ENCODE measurements around the gene SLC44A5. TPM values are rescaled to one million over a fixed set of nuclear protein-coding genes. Genes with fewer than 3 reads are reported as not detected.

Gene SLC44A5
- polyA plus RNA-seq, 3 donors, result not detected

DNA sequence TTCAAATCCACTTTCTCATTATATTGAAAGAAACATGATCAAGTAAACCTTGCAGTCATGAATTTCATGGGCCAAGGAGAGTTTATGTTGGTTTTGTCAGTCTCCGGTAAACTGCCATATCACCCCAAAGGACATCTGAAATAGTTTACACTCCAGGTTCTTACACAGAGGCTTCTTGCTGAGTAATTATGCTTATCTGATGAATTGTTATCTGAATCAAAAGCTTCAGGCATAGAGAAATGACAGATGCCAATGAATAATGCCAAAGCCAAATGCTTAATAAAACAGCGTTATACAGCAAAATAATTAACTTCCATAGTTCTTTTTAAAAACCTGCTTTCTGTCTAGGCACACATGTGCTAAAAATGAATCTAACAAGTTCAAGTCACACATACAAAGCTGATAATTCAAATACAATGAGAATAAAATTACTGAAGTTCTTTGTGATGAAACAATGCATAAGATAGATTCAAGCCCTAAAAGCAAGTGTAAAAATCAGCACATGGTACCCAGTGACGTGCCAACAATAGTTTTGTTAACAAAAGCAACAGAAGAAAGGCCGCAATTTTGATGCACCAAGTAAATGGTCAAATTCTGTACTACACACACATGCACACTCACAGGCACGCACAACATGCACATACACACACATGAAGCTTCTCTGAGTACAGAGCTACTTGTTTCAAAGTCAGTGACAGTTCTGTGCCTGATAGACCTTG lies 109.2 kb downstream of the SLC44A5 start:
- H3K4me2 ChIP-seq (replicated peaks; ENCODE audit: extremely low read depth, low read length, poor library complexity, severe bottlenecking), result no peak overlapping the region
- no peaks in the 10 kb centered on the region for H3K27me3 ChIP-seq (ENCODE audit: control insufficient read depth in 2 of 2, insufficient read depth in 2 of 2, low read length in 2 of 2)
- Mint-ChIP-seq H3K9me3 (peaks cover 1 to 7% (median 2%) of the 10 kb centered on the region in 7 donors), H3K4me1 (no peaks in the 10 kb centered on the region), H3K27me3 (ENCODE audit: low read depth in 3 of 3) (no peaks in the 10 kb centered on the region), H3K4me3 (no peak overlapping the region), H3K36me3 (no peaks in the 10 kb centered on the region), H3K27ac (no peak overlapping the region)
- H3K36me3 ChIP-seq (replicated peaks in 1 of 2; ENCODE audit: control insufficient read depth in 1 of 2, insufficient read depth in 2 of 2, low read length in 2 of 2), result no peaks in the 10 kb centered on the region
- no peak overlapping the region for H3K9ac ChIP-seq (ENCODE audit: insufficient read depth, low read length, poor library complexity, severe bottlenecking)
- intact Hi-C loops (cut with micrococcal nuclease), result no loop called here
- H3K4me1 ChIP-seq (ENCODE audit: control insufficient read depth in 1 of 2, insufficient read depth in 2 of 2, low read length in 2 of 2), result no peaks in the 10 kb centered on the region
- no peak overlapping the region for H3K4me3 ChIP-seq (replicated peaks in 1 of 3; ENCODE audit: low read depth in 2 of 3, low read length in 3 of 3)
- no peaks in the 10 kb centered on the region for H3K79me2 ChIP-seq (ENCODE audit: insufficient read depth, low read length)
- H3K9me3 ChIP-seq (replicated peaks in 1 of 2; ENCODE audit: control insufficient read depth in 1 of 2, insufficient read depth in 1 of 2, low read length in 2 of 2), result no peaks in the 10 kb centered on the region
- no peaks in the 10 kb centered on the region for H4K20me1 ChIP-seq (ENCODE audit: insufficient read depth, low read length)
- H3K27ac ChIP-seq (ENCODE audit: low read depth in 1 of 2, low read length in 2 of 2), result no peak overlapping the region
- TF ChIP-seq, protein P1, sequence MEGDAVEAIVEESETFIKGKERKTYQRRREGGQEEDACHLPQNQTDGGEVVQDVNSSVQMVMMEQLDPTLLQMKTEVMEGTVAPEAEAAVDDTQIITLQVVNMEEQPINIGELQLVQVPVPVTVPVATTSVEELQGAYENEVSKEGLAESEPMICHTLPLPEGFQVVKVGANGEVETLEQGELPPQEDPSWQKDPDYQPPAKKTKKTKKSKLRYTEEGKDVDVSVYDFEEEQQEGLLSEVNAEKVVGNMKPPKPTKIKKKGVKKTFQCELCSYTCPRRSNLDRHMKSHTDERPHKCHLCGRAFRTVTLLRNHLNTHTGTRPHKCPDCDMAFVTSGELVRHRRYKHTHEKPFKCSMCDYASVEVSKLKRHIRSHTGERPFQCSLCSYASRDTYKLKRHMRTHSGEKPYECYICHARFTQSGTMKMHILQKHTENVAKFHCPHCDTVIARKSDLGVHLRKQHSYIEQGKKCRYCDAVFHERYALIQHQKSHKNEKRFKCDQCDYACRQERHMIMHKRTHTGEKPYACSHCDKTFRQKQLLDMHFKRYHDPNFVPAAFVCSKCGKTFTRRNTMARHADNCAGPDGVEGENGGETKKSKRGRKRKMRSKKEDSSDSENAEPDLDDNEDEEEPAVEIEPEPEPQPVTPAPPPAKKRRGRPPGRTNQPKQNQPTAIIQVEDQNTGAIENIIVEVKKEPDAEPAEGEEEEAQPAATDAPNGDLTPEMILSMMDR (IDR thresholded peaks at IDR 0.05), result no peak
- no peak for DNase-seq
- H2AFZ ChIP-seq (ENCODE audit: insufficient read depth, low read depth, low read length, poor library complexity, severe bottlenecking), result no peak overlapping the region
- 90% methylated on average over 2 of the region's 5 CpGs for WGBS (ENCODE audit: insufficient coverage)

DNA sequence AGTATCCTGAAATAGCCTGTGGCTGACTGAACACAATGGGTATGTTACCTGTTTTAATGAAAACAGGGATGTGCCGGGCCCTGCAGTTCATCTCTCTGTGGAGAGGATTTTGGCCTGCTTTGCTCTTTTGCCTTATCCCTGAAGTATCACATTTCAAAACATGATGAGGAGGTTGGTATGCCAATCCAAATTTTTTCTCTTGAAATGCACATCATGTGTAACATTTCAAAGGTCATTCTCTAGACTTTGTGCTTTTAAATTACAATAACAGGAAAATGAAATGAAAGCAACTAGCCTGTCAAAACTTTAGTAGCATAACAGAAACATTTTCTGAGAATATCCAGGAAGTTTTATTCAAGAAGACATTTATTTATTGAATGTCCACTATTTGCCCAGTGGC lies 118.9 kb downstream of the SLC44A5 start:
- 100% methylated on average over 1 of the region's 1 CpG for WGBS (ENCODE audit: insufficient coverage)
- no peaks in the 10 kb centered on the region for H3K79me2 ChIP-seq (ENCODE audit: insufficient read depth, low read length)
- H3K36me3 Mint-ChIP-seq, result no peaks in the 10 kb centered on the region

More for the DNA sequence above, 118.9 kb downstream of the SLC44A5 start:
- Mint-ChIP-seq H3K27me3 (ENCODE audit: low read depth in 3 of 3) (no peaks in the 10 kb centered on the region), H3K9me3 (peaks cover 0 to 13% (median 8%) of the 10 kb centered on the region in 7 donors), H3K27ac (no peak overlapping the region), H3K4me1 (no peaks in the 10 kb centered on the region), H3K4me3 (no peak overlapping the region)
- Histone ChIP-seq H3K36me3 (replicated peaks in 1 of 2; ENCODE audit: control insufficient read depth in 1 of 2, insufficient read depth in 2 of 2, low read length in 2 of 2) (no peaks in the 10 kb centered on the region), H4K20me1 (ENCODE audit: insufficient read depth, low read length) (no peaks in the 10 kb centered on the region), H3K4me1 (ENCODE audit: control insufficient read depth in 1 of 2, insufficient read depth in 2 of 2, low read length in 2 of 2) (no peaks in the 10 kb centered on the region), H3K4me2 (replicated peaks; ENCODE audit: extremely low read depth, low read length, poor library complexity, severe bottlenecking) (no peak overlapping the region), H3K9ac (ENCODE audit: insufficient read depth, low read length, poor library complexity, severe bottlenecking) (no peak overlapping the region), H3K9me3 (replicated peaks in 1 of 2; ENCODE audit: control insufficient read depth in 1 of 2, insufficient read depth in 1 of 2, low read length in 2 of 2) (peaks cover 7 to 15% of the 10 kb centered on the region in 2 donors), H3K27ac (ENCODE audit: low read depth in 1 of 2, low read length in 2 of 2) (no peak overlapping the region), H3K4me3 (replicated peaks in 1 of 3; ENCODE audit: low read depth in 2 of 3, low read length in 3 of 3) (no peak overlapping the region), H3K27me3 (ENCODE audit: control insufficient read depth in 2 of 2, insufficient read depth in 2 of 2, low read length in 2 of 2) (no peaks in the 10 kb centered on the region), H2AFZ (ENCODE audit: insufficient read depth, low read depth, low read length, poor library complexity, severe bottlenecking) (no peak overlapping the region)
- intact Hi-C loops (cut with micrococcal nuclease), result no loop called here
- no peak for DNase-seq
- TF ChIP-seq, protein P1 (IDR thresholded peaks at IDR 0.05), result no peak
